Gastroesophageal sphincter (tissue), 4 donors: ENCODE data around the gene TMIGD1. TPM values are rescaled to one million over a fixed set of nuclear protein-coding genes. Genes with fewer than 3 reads are reported as not detected.

Experiments used
- ATAC-seq: fragments of 150-250 bp; one replicate; pipeline ENCODE4 v1.9.1; 2016; ENCODE audit warnings: mild to moderate bottlenecking, moderate library complexity
- H3K27ac ChIP-seq, 4 donors: fragments of 200-600 bp; sonication (generic) in 3 of 4; 1 replicate in 3 of 4; 2 replicates in 1 of 4; pipeline ENCODE4 v1.5.1; 2016 to 2019
- H3K27me3 ChIP-seq: fragments of 200-600 bp; sonication (generic); one replicate; pipeline ENCODE4 v1.5.1; 2019
- H3K36me3 ChIP-seq, 2 donors: fragments of 200-600 bp; sonication (generic); one replicate each; pipeline ENCODE4 v1.5.1; 2019; ENCODE audit warnings: control low read depth in 1 of 2
- H3K4me1 ChIP-seq, 3 donors: fragments of 200-600 bp; sonication (generic); 1 replicate in 2 of 3; 2 replicates in 1 of 3; pipeline ENCODE4 v1.5.1; 2016 to 2019; ENCODE audit warnings: control low read depth in 2 of 3
- H3K4me3 ChIP-seq, 2 donors: fragments of 200-600 bp; sonication (generic); one replicate each; pipeline ENCODE4 v1.5.1; 2019; ENCODE audit warnings: mild to moderate bottlenecking in 1 of 2, moderate library complexity in 1 of 2
- H3K9me3 ChIP-seq, 3 donors: fragments of 200-600 bp; sonication (generic); one replicate each; pipeline ENCODE4 v1.5.1; 2017 to 2019; ENCODE audit warnings: control low read depth in 2 of 3
- EP300 ChIP-seq: sonication (generic); formaldehyde crosslinking; IDR thresholded peaks from one replicate; pipeline ENCODE4 v1.6.1; 2017; ENCODE audit warnings: antibody characterized with exemption, mild to moderate bottlenecking
- POLR2A ChIP-seq, 2 donors: fragments of 450-650 bp; IDR thresholded peaks; one replicate each; pipeline ENCODE4 v1.6.1; 2017; ENCODE audit warnings: antibody characterized with exemption in 2 of 2, mild to moderate bottlenecking in 2 of 2, moderate library complexity in 1 of 2
- POLR2AphosphoS5 ChIP-seq: sonication (generic); formaldehyde crosslinking; IDR thresholded peaks from one replicate; pipeline ENCODE4 v1.6.1; 2017; ENCODE audit warnings: antibody characterized with exemption
- WGBS, 2 donors: methylation state at CpG; one replicate each; pipeline ENCODE4 v1.1.5; 2018; ENCODE audit warnings: low coverage in 1 of 2; 5-methylcytosine and 5-hydroxymethylcytosine counted together
- total RNA-seq, 4 donors: library from RNA; depleted of rRNA; stranded (reverse); fragments of >200 nt; gene quantifications; one replicate each; pipeline ENCODE4 v1.1.0, GENCODE V29; 2016
- TF ChIP-seq, protein P1 (sequence below), 4 experiments: fragments of 200-600 bp in 2 of 4; fragments of 450-650 bp in 2 of 4; sonication (generic) in 1 of 4; IDR thresholded peaks; one replicate each; pipeline ENCODE4 v1.5.1; 2017 to 2019; ENCODE audit warnings: antibody characterized with exemption in 4 of 4, mild to moderate bottlenecking in 2 of 4, moderate library complexity in 2 of 4

The TMIGD1 gene
- total RNA-seq: not detected

GRCh38 chr17:30333503-30334360, at the start of gene TMIGD1:
Gene TMIGD1, minus strand, starts transcription at chr17:30334057. Its CDS starts 1,924 bp downstream, at chr17:30332133.
- no peaks in the 10 kb centered on the region for H3K9me3 ChIP-seq
- no peak for ATAC-seq
- H3K27me3 ChIP-seq: no peaks in the 10 kb centered on the region
- H3K4me3 ChIP-seq: no peak within 1 kb of the TSS
- H3K27ac ChIP-seq: no peak within 1 kb of the TSS
- no peaks in the 10 kb centered on the region for H3K4me1 ChIP-seq
- H3K36me3 ChIP-seq: no peaks in the 10 kb centered on the region
- TF ChIP-seq EP300 (no peak), POLR2A (IDR thresholded peaks at IDR 0.05) (no peak), POLR2AphosphoS5 (no peak)
- TF ChIP-seq, protein P1, sequence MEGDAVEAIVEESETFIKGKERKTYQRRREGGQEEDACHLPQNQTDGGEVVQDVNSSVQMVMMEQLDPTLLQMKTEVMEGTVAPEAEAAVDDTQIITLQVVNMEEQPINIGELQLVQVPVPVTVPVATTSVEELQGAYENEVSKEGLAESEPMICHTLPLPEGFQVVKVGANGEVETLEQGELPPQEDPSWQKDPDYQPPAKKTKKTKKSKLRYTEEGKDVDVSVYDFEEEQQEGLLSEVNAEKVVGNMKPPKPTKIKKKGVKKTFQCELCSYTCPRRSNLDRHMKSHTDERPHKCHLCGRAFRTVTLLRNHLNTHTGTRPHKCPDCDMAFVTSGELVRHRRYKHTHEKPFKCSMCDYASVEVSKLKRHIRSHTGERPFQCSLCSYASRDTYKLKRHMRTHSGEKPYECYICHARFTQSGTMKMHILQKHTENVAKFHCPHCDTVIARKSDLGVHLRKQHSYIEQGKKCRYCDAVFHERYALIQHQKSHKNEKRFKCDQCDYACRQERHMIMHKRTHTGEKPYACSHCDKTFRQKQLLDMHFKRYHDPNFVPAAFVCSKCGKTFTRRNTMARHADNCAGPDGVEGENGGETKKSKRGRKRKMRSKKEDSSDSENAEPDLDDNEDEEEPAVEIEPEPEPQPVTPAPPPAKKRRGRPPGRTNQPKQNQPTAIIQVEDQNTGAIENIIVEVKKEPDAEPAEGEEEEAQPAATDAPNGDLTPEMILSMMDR (IDR thresholded peaks at IDR 0.05): no peak
- 85 to 97% methylated on average over 9 of the region's 9 CpGs for WGBS, 2 donors

GRCh38 chr17:30382345-30382744, 48.5 kb upstream of the TMIGD1 start:
- peaks cover 0 to 25% of the 10 kb centered on the region in 2 donors for H3K36me3 ChIP-seq
- ATAC-seq: no peak
- no peaks in the 10 kb centered on the region for H3K9me3 ChIP-seq
- peak overlapping the region; percentile 20 to 86 for H3K4me3 ChIP-seq
- TF ChIP-seq POLR2AphosphoS5: no peak
- no peak for TF ChIP-seq EP300
- no peak for TF ChIP-seq POLR2A (IDR thresholded peaks at IDR 0.05)
- TF ChIP-seq, protein P1 (IDR thresholded peaks at IDR 0.05): no peak
- WGBS, 2 donors: 38 to 88% methylated on average over 1 of the region's 1 CpG
- no peaks in the 10 kb centered on the region for H3K27me3 ChIP-seq
- H3K27ac ChIP-seq: peak overlapping the region in 3 of 4 donors; percentile 49 to 94 (median 54)
- H3K4me1 ChIP-seq: peaks cover 0 to 67% (median 4%) of the 10 kb centered on the region in 3 donors

- H3K4me1 ChIP-seq: peaks cover 0 to 71% (median 7%) of the 10 kb centered on the region in 3 donors
- peak overlapping the region; percentile 17 to 98 (median 74) for H3K27ac ChIP-seq
- ATAC-seq: no peak
Measured at GRCh38 chr17:30381340-30381659, 47.4 kb upstream of the TMIGD1 start.

GRCh38 chr17:30380643-30381339, 46.9 kb upstream of the TMIGD1 start:
- no peak for ATAC-seq
- Histone ChIP-seq H3K27me3 (no peaks in the 10 kb centered on the region), H3K4me3 (peak overlapping the region; percentile 52 to 86), H3K36me3 (peaks cover 0 to 9% of the 10 kb centered on the region in 2 donors), H3K4me1 (peaks cover 0 to 76% (median 7%) of the 10 kb centered on the region in 3 donors), H3K9me3 (no peaks in the 10 kb centered on the region), H3K27ac (peak overlapping the region; percentile 57 to 98 (median 96))
- TF ChIP-seq, protein P1 (IDR thresholded peaks at IDR 0.05): no peak
- TF ChIP-seq EP300 (no peak), POLR2A (IDR thresholded peaks at IDR 0.05) (no peak), POLR2AphosphoS5 (no peak)
- 23 to 51% methylated on average over 5 to 7 of the region's 7 CpGs for WGBS, 2 donors

More at GRCh38 chr17:30381340-30381659, 47.4 kb upstream of the TMIGD1 start:
- Histone ChIP-seq H3K27me3 (no peaks in the 10 kb centered on the region), H3K36me3 (peaks cover 0 to 14% of the 10 kb centered on the region in 2 donors), H3K9me3 (no peaks in the 10 kb centered on the region), H3K4me3 (peak overlapping the region; percentile 52 to 86)
- WGBS, 2 donors: 50 to 62% methylated on average over 1 to 2 of the region's 2 CpGs
- TF ChIP-seq, protein P1 (IDR thresholded peaks at IDR 0.05): no peak
- no peak for TF ChIP-seq POLR2AphosphoS5
- TF ChIP-seq EP300: no peak
- TF ChIP-seq POLR2A (IDR thresholded peaks at IDR 0.05): no peak
